IPS DF 4.7 (cell line): ENCODE results near the gene POU6F1.
"Not testable (repeated sequence)": the region's sequence is repeated elsewhere in the genome, so short reads cannot be mapped to it uniquely, and the experiment has no call there.

Experiments used
- DNase-seq: peaks from one replicate; pipeline ENCODE4 v3.0.0-alpha.2; 2013; ENCODE audit warnings: low spot score; ENCODE audit errors: extremely low read depth

The POU6F1 gene

DNA sequence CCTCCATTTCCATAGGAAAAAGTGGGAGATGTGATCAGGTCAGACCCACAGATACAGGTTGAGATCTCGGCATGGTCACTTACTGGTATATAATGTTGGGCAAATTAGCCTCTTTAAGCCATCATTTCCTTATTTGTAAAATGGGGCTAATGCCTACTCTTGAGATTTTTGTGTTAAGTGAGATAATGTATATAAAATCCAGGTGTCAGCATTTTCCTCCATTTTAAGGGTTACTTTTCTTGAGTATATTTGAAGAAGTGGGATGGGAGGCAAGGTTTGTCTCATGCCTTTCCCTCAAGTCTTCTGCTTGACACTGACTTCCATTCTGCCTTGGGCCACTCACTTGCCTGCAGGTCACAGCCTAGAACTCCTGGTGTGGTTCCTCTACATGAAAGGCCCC, 10.1 kb upstream of the POU6F1 start:
- no peak for DNase-seq

DNA sequence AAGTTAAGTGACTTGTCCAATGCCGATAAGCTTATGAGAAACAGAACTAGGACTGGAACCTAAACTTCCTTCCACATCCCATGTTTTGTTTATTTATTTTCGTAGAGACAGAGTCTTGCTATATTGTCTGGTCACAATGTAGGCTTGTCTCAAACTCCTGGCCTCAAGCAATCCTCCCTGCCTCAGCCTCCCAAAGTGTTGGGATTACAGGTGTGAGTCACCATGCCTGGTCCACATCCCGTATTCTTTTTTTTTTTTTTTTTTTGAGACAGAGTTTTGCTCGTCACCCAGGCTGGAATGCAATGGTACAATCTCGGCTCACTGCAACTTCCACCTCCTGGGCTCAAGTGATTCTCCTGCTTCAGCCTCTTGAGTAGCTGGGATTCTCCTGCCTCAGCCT, 9.2 kb upstream of the POU6F1 start:
- DNase-seq, result not testable (repeated sequence)

DNA sequence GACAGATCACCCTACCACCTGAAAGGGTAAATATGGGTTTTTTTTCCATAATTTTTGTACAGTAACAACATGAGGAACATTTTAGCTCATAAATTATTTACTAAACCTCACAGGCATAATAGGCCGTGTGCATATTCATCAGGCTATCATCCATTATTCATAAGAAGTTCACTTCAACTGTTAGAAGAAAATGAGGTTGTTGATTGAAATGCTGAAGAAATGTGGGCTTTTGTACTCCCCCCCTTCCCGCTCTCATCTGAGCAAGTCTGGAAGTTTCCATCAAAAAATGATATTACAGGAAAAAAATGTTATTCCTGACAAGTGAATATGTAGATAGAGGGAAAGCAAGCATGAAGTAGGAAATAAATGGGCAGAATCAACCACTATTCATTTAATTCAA, 7.9 kb upstream of the POU6F1 start:
- no peak for DNase-seq

DNA sequence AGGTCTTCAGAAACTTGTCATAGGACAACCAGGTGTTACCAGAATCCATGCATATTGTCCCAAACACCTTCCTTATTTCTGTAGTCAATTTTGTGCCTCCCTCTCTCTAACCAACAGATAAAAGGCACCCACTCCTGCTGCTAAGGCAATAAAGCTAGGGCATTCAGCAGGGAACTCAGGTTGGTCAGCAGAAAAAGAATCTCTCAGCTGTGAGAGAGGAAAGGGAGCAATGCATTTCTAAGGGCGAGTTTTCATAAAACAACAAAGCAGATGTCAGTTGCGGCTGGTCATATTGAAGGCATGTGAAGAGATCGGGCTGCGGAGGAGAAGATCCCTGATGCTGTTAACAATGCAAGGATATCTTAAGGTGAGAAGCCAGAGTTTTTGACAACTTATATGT, 7.4 kb upstream of the POU6F1 start:
- DNase-seq, result no peak

DNA sequence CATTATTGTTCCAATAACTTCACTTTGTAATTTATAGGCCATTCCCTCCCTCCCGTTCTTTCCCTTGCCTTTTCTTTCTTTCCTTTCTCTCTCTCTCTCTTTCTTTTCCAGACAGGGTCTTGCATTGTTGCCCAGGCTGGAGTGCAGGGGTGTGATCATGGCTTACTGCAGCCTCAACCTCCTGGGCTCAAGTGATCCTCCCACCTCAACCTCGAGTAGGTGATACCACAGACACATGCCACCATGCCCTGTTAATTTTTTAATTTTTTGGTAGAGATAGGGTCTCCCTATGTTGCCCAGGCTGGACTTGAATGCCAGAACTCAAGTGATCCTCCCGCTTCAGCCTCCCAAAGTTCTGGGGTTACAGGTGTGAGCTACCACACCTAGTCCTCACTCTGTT, 6.8 kb upstream of the POU6F1 start:
- DNase-seq, result no peak

DNA sequence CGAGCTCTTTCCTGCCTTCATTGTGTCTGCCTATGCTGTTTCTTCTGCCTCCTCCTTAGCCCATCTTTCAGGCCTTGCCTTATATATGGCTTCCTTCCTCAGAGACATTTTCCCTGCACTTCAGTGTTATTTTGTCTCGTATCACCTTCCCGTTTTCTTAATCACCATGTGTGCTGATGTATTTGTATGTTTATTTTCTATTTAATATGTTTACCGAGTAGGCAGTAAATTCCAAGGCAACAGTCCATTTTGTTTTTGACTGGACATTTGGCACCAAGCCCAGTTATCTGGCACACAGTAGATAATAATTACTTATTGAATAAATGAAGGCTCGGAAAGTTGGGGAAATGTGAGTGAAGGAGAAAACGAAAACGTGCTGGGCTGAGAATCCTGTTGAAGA, 4.6 kb upstream of the POU6F1 start:
- no peak for DNase-seq

DNA sequence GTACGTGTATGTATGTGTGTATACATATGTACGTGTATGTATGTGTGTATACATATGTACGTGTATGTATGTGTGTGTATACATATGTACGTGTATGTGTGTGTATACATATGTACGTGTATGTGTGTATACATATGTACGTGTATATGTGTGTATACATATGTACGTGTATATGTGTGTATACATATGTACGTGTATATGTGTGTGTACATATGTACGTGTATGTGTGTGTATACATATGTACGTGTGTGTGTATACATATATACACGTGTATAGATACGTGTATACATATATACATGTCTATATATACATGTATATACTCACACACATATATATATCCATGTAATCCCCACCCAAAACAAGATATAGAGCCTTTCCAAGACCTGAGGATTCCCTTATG, 2.0 kb upstream of the POU6F1 start:
- DNase-seq, result not testable (repeated sequence)

DNA sequence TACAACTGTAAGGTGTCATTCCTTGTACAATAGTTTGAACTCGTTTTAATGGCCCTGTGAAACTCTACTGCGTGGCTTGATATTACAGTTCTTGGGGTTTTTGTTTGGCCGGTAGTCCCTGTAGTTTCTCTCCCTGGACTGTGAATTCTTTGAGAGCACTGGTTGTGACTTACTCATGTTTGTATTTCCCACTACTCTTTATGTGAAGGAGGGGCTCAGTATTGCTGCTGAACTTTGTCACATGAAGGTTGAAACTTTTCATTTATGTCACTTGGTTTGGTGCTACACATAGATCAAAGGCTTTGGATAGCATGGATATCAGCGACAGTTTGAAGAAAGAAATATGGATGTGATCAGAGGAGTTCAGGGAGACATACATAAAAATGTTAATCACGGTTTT, 1.5 kb upstream of the POU6F1 start:
- no peak for DNase-seq

DNA sequence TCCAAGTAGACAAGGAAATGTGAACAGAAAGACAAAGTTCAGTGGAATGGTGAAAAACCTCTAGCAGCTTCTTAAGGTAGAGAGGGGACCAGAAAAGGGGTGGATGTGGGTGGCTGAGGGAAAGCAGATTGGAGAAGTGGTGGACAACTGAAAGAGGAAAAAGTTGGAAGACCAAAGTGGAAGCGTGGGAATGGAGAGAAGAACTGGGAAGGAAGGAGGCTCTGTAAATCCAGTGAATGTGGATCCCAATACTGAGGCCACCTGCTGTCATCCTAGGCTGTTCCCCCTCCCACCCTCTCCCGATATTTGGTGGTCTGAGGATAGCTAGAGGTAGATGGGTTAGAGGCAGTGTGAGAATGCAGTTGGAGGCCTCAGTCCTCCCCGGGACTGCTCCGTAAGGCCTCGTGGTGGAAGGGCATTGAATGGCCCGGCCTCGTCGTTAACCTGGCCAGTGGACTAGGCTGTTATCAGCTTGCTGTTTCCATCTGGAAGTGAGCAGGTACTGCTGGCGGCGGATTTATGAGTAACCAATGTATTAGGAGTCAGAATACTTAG, 822 bp upstream of the POU6F1 start:
- no peak for DNase-seq

DNA sequence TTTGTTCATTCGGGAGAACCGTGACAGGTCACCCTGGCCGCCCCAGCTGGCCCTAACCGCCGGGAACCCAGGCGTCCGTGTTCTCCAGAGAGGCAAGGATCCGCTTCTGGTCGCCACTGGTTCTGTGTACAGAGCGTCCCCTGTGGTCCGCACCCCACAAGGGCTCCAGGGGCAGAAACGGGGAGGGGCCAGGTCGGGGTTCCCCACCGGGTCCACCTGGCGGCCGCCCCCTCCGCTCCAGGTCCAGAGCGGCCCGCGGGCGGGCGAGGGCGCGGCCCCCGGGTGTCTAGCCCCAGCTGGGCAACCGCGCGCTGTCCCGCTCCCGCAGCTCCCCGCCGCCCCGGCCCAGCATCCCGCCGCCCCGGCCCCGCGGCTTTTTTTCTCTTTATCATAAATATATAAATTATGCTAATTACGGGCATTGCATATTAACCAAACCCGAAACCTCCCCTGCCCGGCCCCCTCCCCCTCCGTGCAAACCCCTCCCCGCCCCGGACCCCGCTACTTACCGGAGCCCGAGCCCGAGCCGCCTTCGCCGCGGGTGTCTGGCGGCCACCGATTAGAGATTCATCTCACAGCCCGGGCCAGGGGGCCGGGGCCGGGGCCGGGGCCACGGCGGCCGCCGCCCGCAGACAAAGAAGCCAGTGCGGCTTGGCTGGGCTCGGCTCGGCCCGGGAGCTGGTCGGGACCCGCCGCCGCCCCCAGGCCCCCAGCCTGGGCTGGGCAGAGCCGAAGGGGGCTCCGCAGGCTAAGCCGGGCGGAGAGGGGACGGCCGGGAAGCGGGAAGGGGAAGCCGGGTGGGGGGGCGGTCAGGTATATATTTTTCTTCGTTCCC, 512 bp downstream of the POU6F1 start:
- DNase-seq, result no peak

DNA sequence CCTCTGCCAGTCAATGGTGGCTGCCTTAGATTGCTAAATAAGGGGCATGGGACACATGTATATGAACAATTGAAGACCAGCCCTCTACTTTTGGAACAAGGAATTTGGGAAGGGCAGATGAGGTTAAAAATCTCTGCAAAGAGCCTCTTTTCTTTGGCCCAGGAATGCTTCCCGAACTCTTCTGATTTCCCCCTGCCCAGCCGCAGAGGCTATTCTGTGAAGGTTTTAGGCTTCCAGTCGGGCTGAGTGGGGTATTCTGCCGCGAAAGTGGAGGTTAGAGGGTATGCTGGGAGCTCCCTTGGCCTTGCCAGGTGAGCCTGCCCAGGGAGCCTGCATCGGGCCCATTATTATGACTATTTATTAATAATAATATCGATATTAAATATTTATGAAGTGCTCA, 1.2 kb downstream of the POU6F1 start:
- DNase-seq, result no peak

DNA sequence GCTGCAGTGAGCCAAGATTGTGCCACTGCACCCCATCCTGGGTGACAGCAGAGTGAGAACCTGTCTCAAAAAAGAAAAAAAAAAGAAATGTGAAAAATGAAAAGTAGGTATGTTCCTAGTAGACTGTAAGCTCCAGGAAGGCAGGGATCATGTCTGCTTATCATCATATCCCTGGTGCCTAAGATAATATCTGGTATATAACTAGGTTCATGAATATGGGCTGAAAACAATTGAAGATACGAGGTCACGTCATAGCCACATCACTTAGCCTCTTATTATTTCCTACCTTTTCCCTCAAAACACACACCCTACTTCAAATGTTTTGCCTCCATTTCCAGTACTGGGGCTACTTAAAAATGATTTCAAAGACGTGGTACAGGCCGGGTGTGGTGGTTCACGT, 3.0 kb downstream of the POU6F1 start:
- no peak for DNase-seq

DNA sequence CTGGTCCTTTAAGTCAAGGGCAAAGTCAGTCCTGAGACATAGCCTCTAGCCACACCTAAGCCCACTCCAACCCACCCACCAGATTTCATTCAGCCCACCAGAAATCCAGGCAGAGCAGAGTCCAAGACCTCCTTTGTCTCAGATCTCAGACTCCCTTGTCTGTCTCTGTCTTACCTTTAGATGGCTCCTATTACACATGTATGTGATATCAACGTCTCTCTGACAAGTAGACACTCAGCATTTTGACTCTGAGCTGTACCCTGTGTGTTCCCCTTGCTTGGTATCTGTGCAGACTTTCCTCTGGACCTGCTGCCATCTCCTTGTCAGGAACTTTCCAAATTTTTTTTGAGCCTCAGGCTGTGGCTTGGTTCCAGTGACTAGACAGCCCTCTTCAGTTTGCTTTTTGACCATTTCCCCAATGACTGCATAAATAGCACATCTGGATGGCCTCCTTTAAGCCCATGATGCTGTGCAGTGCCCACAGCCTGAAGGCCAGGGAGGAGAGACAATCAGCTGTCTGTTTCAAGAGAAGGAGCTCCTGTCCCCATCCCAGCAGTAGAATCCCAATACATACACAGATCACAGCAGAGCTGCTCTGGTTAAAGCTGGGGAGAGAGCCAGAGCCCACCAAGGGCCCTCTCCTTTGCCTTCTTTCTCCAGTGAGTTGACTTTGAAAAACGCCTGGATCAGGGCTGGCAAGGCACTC, 7.0 kb downstream of the POU6F1 start:
- DNase-seq, result no peak

DNA sequence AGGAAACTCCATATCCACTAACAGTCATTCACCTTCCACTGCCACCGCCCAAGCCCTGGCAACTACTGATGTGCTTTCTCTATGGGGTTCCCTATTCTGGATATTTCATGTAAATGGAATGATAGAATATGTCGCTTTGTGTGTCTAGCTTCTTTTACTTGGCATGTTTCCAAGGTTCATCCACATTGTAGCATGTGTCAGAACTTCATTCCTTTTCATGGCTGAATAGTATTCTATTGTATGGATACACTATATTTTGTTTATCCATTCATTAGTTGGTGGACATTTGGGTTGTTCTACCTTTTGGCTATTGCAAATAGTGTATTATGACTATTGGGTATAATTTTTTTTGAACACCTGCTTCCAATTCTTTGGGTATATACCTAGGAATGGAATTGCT, 8.6 kb downstream of the POU6F1 start:
- DNase-seq, result no peak

DNA sequence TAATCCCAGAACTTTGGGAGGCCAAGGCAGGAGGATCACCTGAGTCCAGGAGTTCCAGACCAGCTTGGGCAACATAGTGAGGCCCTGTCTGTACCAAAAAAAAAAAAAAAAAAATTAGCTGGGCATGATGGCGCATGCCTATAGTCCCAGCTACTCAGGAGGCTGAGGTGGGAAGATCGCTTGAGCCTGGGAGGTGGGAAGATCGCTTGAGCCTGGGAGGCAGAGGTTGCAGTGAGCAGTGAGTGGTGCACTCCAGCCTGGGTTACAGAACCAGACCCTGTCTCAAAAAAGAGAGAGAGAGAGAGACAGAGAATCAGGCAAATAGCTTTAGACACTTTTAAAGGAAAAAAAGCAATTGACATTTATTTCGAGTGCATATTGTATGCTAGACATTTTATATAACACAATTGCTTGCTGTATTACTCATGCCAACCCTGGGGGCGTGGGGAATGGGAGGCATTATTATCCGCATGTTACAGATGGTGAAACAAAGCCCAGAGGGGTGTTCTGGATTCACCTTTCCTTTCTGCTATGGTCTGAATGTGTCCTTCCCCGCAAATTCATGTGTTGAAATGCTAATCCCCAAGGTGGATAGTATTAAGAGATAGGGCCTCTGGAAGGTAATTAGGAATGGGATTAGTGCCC, 9.7 kb downstream of the POU6F1 start:
- no peak for DNase-seq

DNA sequence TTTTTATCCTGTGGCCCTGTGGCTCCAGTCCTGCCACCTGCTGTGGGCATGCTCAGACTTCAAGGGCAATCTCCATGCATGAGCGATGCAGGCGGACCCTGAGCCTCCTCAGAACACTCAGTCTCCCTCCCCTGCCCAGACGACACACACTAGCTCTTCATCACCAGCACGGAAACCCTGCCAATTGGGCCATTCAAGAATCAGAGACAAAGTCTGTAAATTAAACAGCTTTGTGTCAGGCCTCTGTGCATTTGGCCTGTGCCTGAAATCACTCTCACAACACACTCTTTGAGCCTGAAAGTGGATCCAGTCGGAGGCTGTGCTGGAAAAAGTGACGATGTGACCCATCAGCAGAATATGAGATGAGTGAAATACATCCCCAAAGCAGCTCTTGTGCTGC, 12.5 kb downstream of the POU6F1 start:
- no peak for DNase-seq

DNA sequence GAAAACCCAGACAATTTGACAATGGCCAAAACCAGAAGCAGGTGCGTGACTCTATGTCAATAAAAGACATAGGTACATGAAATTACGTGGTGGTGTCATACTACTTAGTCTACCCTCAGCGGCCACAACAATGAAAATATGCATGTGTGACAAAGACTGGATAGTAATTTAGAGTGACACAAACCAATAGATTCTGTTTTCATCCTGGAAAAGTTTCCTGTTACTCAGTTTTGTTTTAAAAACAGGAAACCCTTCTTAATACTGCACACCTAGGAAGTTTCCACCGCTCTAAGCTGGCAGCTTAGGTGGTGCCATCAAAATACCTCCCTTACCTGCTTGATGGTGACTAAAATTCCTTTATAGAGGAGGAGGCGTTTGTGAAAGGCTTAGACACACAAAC, 15.1 kb downstream of the POU6F1 start:
- no peak for DNase-seq

DNA sequence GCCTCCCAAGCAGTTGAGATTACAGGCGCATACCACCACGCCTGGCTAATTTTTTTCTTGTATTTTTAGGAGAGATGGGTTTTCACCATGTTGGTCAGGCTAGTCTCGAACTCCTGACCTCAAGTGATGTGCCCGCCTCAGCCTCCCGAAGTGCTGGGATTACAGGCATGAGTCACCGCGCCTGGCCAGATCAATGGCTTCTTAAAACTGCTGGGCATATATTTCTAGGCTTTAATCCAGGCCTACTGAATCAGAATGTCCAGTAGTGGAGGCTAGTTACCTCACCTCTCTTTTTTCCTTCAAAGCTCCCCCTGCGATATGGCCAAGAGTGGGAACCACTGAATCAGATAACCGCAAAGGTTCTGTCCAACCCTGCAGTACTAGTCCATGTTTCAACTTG, 17.1 kb downstream of the POU6F1 start:
- DNase-seq, result no peak

DNA sequence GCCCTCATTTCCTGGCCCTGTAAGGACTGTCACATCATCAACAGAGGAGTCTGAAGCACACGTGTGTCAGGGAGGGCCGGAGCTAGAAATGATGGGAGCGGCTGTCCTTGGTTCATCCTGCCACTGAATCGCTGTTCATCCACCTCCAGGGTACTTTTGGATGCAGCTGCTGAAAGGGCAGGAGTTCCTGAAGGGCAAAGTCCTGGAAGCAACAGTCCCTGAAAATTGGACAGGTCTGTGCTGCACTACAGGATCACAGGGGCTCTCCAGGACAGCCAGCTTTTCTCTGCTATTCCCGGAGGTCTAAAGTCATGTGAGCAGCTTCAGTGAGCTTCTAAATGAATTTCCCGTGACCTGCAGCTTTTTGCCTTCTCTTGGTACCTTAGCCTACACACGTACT, 17.7 kb downstream of the POU6F1 start:
- DNase-seq, result no peak

DNA sequence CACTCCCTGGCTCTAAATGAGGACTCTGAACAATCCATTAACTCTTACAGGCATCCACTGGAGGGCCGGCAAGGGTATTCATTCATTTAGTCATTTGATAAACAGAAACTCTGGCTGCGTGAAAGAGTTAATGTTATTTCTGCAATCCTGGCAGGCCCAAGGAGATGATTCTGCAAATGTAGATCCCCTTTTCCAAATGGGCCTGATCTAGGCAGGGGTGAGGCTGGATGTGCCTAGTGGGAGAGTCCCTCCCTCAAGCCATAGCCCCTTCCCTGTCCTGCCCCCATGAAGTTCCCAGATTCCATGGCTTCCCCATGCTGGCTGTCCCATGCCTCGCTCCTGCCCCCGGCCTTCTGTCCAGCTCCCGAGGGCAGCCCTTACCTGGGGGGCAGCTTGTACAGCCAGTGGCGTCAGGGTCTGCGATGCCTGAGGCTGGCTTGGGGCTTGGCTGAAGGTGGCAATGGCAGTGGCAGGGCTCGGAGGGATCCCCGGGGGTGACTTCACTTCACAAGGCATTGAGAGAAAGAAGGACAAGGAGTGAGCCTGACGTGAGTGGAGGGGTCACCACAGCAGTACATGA, 18.4 kb downstream of the POU6F1 start:
- DNase-seq, result no peak

DNA sequence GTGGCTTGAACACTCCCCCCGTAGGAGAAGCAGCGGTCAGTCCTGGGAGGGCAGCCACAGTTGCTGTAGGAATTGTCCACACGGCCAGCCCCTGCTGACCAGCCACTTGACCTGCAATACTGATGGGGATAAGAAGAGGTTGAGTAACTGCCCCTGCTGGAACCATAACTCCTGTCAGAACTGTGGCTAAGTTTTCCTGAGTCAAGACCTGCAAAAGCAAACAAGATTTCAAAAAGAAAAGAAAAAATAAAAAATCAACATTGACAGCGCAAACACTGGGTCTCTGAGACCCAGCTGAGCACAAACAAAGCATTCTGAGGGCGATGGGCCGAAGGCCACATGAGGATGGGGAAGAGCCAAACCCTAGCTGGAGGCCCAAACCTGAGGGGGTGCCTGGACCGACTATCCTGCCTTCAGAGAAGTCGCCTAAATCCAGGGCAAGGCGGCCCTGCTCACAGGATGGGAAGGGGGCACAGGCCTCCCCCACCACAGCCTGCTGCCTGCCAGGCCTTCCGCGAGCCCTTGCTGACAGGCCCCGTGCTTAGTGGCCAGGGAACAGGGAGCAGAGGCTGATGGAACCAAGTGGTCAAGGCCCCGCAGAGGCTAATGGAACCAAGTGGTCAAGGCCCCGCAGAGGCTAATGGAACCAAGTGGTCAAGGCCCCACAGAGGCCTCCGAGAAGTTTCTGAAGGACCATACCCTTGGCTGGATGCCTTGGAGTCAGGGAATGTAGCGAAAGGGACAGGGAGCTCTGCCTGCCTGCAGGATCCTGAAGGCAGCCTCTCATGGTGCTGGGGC, 19.1 kb downstream of the POU6F1 start:
- no peak for DNase-seq
